ENCODE data around the gene METTL24.

DNA sequence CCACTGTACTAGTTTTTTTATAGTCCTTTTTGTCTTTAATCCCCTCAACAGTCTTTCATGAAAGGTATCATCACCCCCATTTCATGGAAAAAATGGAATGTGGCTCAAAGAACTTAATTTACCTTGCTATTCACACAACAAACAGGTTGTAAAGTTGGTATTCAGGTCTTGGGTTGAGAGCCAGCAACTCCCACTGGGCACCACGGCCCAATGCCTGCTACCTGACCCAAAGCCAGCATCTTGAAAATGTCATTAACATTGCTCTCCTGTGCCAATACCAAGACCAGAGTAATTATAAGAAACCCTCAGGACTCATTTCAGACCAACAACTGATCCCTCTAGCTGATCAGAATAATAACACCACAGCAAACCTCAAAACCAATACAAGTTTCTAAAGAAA lies 75.7 kb downstream of the METTL24 start:
- no peak for TF ChIP-seq EZH2 (IDR thresholded peaks at IDR 0.05; ENCODE audit: borderline replicate concordance, low read length)
- TF ChIP-seq, protein P1, sequence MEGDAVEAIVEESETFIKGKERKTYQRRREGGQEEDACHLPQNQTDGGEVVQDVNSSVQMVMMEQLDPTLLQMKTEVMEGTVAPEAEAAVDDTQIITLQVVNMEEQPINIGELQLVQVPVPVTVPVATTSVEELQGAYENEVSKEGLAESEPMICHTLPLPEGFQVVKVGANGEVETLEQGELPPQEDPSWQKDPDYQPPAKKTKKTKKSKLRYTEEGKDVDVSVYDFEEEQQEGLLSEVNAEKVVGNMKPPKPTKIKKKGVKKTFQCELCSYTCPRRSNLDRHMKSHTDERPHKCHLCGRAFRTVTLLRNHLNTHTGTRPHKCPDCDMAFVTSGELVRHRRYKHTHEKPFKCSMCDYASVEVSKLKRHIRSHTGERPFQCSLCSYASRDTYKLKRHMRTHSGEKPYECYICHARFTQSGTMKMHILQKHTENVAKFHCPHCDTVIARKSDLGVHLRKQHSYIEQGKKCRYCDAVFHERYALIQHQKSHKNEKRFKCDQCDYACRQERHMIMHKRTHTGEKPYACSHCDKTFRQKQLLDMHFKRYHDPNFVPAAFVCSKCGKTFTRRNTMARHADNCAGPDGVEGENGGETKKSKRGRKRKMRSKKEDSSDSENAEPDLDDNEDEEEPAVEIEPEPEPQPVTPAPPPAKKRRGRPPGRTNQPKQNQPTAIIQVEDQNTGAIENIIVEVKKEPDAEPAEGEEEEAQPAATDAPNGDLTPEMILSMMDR (conservative IDR thresholded peaks at IDR 0.05 in 1 of 2, IDR thresholded peaks at IDR 0.05 in 1 of 2; ENCODE audit: extremely low read depth in 1 of 2, insufficient read depth in 1 of 2, low read depth in 1 of 2, low read length in 2 of 2) = no peak

Data from mammary epithelial cell (primary cell).